ENCODE data around the gene BARD1.

Gene BARD1

DNA sequence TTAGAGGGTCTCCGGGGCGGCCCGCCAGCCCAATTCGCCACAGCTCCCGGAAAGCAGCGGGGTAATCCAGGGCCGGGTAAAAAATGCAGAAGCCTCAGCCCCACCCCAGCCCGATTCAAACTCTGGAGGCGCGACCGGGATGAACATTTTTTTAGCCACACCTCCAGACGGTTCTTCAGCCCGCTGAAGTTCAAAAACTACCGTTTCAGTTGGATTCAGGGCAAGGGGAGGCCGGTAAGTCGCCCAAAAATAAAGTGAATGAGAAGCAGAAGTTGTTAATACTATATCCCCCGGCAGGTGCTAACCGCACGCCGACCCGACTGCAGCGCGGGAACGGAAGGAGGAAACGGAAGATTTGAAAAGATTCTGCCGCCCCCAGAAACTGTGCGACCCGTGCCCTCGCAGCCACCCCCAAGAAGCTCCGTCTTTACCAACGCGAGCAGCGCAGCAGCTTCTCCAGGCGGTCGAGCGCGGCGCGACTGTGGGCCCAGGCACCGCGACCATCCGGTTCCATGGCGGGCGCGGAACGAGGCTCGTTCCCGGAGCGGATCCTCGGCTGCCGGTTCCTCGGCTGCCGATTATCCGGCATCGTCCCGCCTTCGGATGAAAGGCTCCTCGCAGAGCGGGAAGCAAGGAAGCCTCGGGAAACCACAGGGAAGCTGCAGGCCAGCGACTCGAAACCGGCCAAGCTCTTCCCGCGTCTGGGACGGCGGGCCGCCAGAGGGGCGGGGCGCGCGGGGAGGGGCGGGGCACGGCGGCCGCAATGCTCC is at the start of gene BARD1:
Gene BARD1 (minus strand): TSS at position 703 of the 770 bp plus-strand sequence. CDS start 114 bp downstream, at position 589.
- Mint-ChIP-seq H3K4me3 (peak within 1 kb of the TSS; percentile 99), H3K27me3 (peaks cover 2% of the 10 kb centered on the region), H3K9me3 (no peaks in the 10 kb centered on the region), H3K27ac (peak within 1 kb of the TSS; percentile 92), H3K4me1 (peaks cover 32% of the 10 kb centered on the region), H3K36me3 (no peaks in the 10 kb centered on the region)

DNA sequence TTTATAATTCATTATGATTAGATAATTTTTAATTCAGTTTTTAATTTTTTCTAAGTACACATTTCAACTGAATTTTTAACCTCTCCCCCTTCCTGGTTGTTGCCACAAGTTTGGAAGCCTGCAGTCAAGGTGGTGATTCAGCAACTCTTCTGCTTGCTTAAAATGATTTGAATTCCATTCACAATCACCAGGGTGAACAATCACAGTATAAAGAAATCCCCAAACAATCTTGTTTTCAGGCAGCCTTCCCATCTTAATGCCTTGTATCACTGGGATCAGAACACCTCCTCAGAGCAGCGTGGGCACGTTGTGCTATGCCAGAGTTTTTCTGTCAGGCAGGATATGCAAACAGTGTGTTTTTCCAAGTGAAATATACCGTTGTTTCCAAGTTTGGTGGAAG is 46.7 kb upstream of the BARD1 start:
- peaks cover 4% of the 10 kb centered on the region for H3K9me3 Mint-ChIP-seq
- peaks cover 10% of the 10 kb centered on the region for H3K27me3 Mint-ChIP-seq
- no peak overlapping the region for H3K27ac Mint-ChIP-seq
- no peaks in the 10 kb centered on the region for H3K36me3 Mint-ChIP-seq
- H3K4me1 Mint-ChIP-seq: no peaks in the 10 kb centered on the region
- no peak overlapping the region for H3K4me3 Mint-ChIP-seq

DNA sequence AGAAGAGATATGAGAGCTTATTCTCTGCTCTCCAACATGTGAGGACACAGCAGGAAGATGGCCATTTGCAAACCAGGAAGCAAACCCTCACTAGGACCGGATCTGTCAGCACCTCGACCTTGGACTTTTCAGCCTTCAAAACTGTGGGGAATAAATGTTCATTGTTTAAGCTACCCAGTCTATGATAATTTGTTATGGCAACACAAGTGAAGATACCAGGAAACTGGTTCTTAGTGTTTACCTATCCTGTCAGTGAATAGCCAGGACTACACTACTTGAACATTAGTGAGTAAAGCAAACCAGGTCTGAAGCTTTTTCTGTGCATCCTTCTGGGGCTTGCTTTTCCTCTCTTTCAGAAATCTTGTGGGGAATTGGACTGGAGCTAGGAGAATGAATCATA is 44.4 kb upstream of the BARD1 start:
- Mint-ChIP-seq H3K4me1 (no peaks in the 10 kb centered on the region), H3K9me3 (peaks cover 2% of the 10 kb centered on the region), H3K36me3 (no peaks in the 10 kb centered on the region), H3K27ac (no peak overlapping the region), H3K4me3 (no peak overlapping the region), H3K27me3 (peaks cover 8% of the 10 kb centered on the region)

DNA sequence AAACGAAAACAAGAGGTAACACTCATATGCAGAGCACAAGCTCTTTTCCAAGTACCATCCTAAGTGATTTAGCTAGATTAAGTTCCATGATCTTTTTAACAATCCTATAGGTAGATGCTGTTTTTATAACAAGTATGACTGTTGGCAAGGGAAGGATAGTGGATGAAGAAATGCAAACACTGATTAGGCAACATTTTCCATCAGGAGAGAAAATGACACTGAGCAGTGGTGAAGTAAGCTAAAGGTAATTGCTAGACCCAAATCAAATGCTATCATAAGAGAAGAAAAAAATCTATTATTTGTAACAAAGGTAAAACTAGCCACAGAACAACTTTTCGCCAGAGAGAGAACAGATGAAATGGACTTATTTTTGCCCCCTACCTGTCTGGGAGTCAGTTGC is 34.3 kb upstream of the BARD1 start:
- no peaks in the 10 kb centered on the region for H3K4me1 Mint-ChIP-seq
- no peak overlapping the region for H3K4me3 Mint-ChIP-seq
- no peaks in the 10 kb centered on the region for H3K27me3 Mint-ChIP-seq
- H3K27ac Mint-ChIP-seq: no peak overlapping the region
- H3K9me3 Mint-ChIP-seq: no peaks in the 10 kb centered on the region
- H3K36me3 Mint-ChIP-seq: no peaks in the 10 kb centered on the region

DNA sequence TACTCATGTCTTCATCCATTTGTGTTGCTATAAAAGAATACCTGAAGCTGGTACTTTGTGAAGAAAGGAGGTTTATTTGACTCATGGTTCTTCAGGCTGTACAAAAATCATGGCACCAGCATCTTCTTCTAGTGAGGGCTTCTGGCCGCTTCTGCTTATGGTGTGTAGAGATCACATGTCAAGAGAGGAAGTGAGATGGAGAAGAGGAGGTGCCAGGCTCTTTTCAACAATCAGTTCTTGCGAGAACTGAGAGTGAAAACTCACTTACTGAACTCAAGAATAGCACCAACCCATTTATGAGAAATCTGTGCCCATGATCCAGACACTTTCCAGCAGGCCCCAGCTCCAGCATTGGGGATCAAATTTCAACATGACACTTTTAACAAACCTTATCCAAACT is 30.0 kb upstream of the BARD1 start:
- no peak overlapping the region for H3K4me3 Mint-ChIP-seq
- no peaks in the 10 kb centered on the region for H3K9me3 Mint-ChIP-seq
- no peaks in the 10 kb centered on the region for H3K36me3 Mint-ChIP-seq
- no peaks in the 10 kb centered on the region for H3K4me1 Mint-ChIP-seq
- H3K27ac Mint-ChIP-seq: no peak overlapping the region
- H3K27me3 Mint-ChIP-seq: no peaks in the 10 kb centered on the region

DNA sequence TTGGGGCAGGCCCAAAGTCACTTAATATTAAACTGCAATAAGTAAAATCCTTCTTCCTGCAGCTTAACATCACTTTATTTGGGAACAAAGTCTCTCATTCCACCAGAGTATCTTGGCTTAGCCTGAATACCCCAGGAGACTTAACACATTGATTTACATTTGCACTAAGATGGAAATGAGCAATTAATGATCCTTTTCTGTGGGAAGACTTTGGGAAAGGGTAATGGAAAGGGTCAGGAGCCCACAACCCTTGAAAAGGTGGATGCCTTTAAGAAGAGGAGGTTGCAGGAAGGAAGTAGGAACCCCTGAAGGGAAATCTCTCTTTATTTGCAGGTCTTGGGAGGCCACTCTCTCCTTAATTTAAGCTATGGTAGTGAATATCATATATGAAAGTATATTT is 28.0 kb upstream of the BARD1 start:
- Mint-ChIP-seq H3K27me3 (no peaks in the 10 kb centered on the region), H3K9me3 (no peaks in the 10 kb centered on the region), H3K27ac (no peak overlapping the region), H3K36me3 (no peaks in the 10 kb centered on the region), H3K4me1 (no peaks in the 10 kb centered on the region), H3K4me3 (no peak overlapping the region)

DNA sequence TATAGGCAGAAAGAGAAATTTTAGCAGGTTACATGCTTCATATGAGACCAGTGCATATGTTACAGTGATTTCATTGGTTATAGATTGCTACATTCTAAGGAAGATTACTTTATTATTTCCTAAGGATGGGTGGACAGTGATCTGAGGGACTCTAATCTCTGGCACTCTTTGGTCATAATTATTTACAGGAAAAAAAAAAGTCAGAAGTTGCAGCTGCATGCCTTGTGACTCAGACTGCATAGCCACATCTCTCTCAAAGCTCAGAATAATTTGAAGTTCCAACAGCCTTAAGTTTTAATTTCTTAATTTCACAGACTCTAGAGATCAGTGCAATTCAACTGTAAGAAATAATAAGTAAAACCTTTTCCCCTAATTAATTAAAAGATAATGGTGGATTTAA is 27.1 kb upstream of the BARD1 start:
- H3K4me1 Mint-ChIP-seq: no peaks in the 10 kb centered on the region
- no peaks in the 10 kb centered on the region for H3K27me3 Mint-ChIP-seq
- no peaks in the 10 kb centered on the region for H3K36me3 Mint-ChIP-seq
- no peak overlapping the region for H3K27ac Mint-ChIP-seq
- no peaks in the 10 kb centered on the region for H3K9me3 Mint-ChIP-seq
- no peak overlapping the region for H3K4me3 Mint-ChIP-seq

DNA sequence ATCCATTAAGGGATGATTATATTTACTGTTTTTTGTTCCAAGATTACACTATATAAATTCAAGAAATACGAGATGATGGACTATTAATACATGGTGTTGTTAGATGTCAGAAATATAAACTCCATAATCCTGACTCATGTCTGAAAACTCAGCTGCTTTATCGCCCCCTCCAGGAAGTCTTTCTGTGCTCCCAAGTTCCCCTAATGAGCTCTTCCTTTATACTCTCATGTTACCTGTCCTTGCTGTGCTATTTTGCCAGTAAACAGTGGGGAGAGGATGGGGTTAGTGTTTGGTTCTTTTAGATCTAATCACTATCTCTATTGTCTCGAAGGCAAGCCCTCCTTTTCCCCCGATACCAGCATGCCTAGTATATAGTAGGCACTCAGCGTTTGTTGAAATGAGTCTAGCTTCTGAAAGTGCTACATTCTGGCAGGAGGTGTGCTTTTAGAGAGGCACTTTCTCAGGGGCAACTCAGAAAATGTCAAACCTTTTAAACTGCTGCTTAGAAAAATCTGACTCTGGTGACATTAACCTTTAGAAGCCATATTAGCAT is 21.4 kb upstream of the BARD1 start:
- no peaks in the 10 kb centered on the region for H3K36me3 Mint-ChIP-seq
- H3K27me3 Mint-ChIP-seq: no peaks in the 10 kb centered on the region
- H3K9me3 Mint-ChIP-seq: no peaks in the 10 kb centered on the region
- no peak overlapping the region for H3K27ac Mint-ChIP-seq
- no peak overlapping the region for H3K4me3 Mint-ChIP-seq
- H3K4me1 Mint-ChIP-seq: no peaks in the 10 kb centered on the region

DNA sequence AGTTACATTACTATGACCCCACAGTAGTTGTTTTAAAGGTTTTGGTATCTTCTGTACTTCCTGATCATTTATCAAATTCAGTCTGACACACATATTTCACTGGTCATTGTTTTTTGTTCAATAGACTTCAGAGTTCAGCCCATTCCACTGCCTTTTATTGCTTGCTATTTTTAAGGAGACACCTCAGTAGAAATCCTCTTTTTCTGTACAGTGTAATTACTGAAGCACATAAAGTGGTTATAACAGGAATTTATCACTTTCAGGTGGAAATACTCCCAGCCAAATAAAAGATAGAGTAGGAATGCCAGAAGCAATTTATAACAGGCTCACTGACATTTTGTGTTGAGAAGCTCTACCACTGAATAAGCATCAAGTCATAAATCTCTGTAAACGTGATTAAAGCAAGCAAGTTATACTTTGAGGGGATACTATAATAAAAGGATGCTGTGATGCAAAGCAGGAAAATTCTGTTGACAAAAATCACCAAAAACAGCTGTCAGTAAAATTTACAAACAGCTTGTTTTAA is 6.6 kb upstream of the BARD1 start:
- H3K4me3 Mint-ChIP-seq: no peak overlapping the region
- H3K9me3 Mint-ChIP-seq: no peaks in the 10 kb centered on the region
- H3K4me1 Mint-ChIP-seq: peaks cover 1% of the 10 kb centered on the region
- no peaks in the 10 kb centered on the region for H3K36me3 Mint-ChIP-seq
- peaks cover 5% of the 10 kb centered on the region for H3K27me3 Mint-ChIP-seq
- H3K27ac Mint-ChIP-seq: no peak overlapping the region

DNA sequence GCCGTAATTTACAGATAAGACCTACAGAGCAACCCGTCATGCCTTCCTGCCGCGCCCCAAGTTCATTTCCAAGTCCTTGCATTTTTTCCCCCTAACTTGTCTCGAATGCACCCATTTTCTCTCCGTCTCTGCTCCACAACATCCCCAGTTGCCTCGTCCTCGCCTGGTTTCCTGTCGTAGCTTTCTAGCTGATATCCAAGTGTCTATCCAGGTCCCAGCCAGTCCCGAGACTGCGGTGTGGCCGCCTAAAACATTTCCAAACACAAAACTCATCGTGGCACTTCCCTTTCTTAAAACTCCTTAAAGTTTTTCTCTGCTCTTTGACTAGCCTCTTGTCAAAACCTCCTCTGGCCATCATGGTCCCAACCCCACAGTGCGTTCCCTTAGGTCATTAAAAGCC is 1.2 kb upstream of the BARD1 start:
- H3K9me3 Mint-ChIP-seq: no peaks in the 10 kb centered on the region
- peaks cover 32% of the 10 kb centered on the region for H3K4me1 Mint-ChIP-seq
- H3K27me3 Mint-ChIP-seq: peaks cover 2% of the 10 kb centered on the region
- peak overlapping the region; percentile 99 for H3K4me3 Mint-ChIP-seq
- no peak overlapping the region for H3K27ac Mint-ChIP-seq
- no peaks in the 10 kb centered on the region for H3K36me3 Mint-ChIP-seq

DNA sequence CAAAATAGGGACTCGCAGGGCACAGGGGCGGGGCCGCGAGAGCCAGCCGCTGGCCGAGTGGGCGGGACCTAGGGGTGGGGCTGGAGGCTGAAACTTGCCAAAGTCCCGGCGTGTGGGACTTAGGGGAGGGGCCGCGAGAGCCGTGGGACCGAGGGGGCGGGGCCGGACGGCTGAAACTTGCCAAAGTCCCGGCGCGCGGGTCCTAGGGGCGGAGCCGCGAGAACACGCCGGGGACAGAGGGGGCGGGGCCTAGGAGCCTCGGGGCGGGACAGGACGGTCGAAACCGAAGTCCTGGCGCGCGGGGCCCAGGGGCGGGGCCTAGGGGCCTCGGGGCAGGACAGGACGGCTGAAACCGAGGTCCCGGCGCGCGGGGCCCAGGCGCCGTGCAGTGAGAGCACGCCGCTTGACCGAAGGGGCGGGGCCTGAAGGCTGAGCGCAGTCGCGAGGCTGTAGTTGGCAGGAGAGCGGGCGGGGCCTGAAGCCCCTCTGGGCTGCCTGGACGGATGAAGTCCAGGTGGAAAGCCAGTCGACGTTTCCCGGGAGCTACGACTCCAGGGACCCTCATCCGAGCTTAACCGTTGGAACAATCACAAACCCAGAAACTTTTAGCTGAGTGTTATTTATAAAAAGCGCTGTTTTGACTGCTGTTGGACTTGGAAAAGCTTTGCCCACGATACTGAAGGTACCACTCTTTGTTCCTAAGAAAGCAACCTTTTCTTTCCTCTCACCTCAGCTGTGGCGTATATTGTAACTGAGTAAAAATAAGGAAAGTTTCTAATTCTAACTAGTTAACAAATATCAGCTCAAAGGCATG is 475 bp upstream of the BARD1 start:
- no peaks in the 10 kb centered on the region for H3K36me3 Mint-ChIP-seq
- H3K27ac Mint-ChIP-seq: no peak overlapping the region
- peaks cover 2% of the 10 kb centered on the region for H3K27me3 Mint-ChIP-seq
- H3K4me1 Mint-ChIP-seq: peaks cover 32% of the 10 kb centered on the region
- no peaks in the 10 kb centered on the region for H3K9me3 Mint-ChIP-seq
- H3K4me3 Mint-ChIP-seq: peak overlapping the region; percentile 99

DNA sequence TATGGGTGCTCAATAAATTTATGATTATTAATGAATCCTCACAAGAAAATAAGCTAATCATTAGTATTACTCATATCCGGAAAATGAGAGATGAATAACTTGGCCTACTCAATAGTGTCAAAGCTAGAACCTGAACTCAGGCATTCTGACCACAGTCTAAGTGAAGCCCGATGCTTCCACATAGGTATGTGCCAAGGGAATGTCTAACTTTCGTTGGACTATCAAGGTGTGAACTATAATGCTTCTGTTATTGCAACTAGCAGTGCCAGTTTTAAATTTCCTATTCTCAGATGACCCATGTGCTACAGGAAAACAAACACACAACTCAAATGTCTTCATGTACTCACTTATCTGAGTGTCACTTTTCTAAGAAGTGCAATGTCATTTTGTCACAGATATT is 1.8 kb downstream of the BARD1 start:
- Mint-ChIP-seq H3K4me3 (peak overlapping the region; percentile 99), H3K27ac (no peak overlapping the region), H3K9me3 (no peaks in the 10 kb centered on the region), H3K36me3 (no peaks in the 10 kb centered on the region), H3K4me1 (peaks cover 32% of the 10 kb centered on the region), H3K27me3 (no peaks in the 10 kb centered on the region)

DNA sequence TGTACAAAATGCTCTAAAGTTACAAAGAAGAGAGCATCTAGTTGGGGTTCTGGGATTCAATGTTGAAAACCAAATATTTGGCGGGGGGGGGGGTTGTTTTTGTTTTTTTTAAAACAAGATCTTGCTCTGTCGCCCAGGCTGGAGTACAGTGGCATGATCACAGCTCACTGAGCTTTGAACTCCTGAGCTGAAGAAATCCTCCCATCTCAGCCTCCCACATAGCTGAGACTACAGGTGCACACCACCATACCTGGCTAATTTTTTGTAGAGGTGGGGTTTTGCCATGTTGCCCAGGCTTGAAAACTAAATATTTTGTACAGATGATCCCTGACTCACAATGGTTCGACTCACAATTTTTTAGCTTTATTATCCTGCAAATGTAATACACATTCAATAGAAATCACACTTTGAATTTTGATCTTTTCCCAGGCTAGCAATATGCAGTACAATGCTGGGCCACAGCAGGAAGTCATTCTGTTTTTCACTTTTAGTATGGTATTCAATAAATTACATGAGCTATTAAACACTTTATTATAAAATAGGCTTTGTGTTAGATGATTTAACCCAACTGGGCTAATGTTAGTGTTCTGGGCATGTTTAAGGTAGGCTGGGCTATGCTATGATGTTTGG is 7.6 kb downstream of the BARD1 start:
- H3K27ac Mint-ChIP-seq: no peak overlapping the region

DNA sequence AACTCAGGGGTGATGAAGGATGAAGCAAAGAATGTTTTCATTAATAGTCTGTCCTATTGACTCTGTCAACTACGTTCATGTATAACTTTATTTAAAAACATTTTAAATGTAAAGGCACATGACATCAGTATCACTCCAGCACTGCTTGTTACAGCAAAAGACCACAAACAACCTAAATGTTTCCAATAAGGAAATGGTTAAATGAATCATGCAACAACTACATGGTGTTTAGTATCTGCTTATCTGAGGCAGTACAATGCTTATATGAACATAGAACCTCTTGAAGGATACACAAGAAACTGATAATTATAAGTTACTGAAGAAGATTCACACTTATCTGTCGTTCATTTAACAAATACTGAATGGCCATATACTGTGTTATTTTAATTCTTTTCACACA is 8.4 kb downstream of the BARD1 start:
- H3K9me3 Mint-ChIP-seq: no peaks in the 10 kb centered on the region
- H3K36me3 Mint-ChIP-seq: no peaks in the 10 kb centered on the region
- H3K27me3 Mint-ChIP-seq: no peaks in the 10 kb centered on the region
- no peak overlapping the region for H3K4me3 Mint-ChIP-seq
- no peak overlapping the region for H3K27ac Mint-ChIP-seq
- peaks cover 4% of the 10 kb centered on the region for H3K4me1 Mint-ChIP-seq

More for the DNA sequence above, 7.6 kb downstream of the BARD1 start:
- H3K27me3 Mint-ChIP-seq: no peaks in the 10 kb centered on the region
- no peaks in the 10 kb centered on the region for H3K36me3 Mint-ChIP-seq
- H3K4me3 Mint-ChIP-seq: no peak overlapping the region
- H3K9me3 Mint-ChIP-seq: no peaks in the 10 kb centered on the region
- H3K4me1 Mint-ChIP-seq: peaks cover 7% of the 10 kb centered on the region

DNA sequence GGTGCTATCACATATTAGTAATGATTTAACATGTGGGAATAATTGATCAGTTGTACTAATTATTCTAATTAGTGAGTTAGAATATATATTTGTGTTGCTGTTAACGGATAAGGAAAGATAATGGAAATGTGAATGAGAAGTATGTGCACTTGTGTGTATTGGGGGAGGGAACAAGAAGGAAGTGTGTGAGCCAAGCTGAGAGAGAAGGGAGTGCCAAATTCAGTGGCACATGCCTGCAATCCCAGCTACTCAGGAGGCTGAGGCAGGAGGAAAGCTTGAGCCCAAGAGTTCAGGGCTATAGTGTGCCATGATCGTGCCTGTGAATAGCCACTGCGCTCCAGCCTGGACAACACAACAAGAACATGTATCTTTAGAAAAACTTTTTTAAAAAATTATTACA is 9.3 kb downstream of the BARD1 start:
- no peaks in the 10 kb centered on the region for H3K27me3 Mint-ChIP-seq
- no peak overlapping the region for H3K4me3 Mint-ChIP-seq
- peaks cover 3% of the 10 kb centered on the region for H3K36me3 Mint-ChIP-seq
- no peaks in the 10 kb centered on the region for H3K4me1 Mint-ChIP-seq
- H3K9me3 Mint-ChIP-seq: no peaks in the 10 kb centered on the region
- no peak overlapping the region for H3K27ac Mint-ChIP-seq

Measured in activated naive CD4-positive, alpha-beta T cell treated with anti-CD3 and anti-CD28 coated beads, Interleukin-2, amount 50 U/mL, for 24 hours (primary cell).